ENCODE results near the gene FAM163B. TPM values are rescaled to one million over a fixed set of nuclear protein-coding genes. Genes with fewer than 3 reads are reported as not detected.

Gene FAM163B
- total RNA-seq, 1 donor from 2014 or later = not detected

GRCh38 chr9:133580419-133580738, 28.8 kb downstream of the FAM163B start:
- ATAC-seq = no peak

GRCh38 chr9:133579601-133580418, 29.4 kb downstream of the FAM163B start:
- no peak for ATAC-seq

GRCh38 chr9:133578524-133579441, 30.4 kb downstream of the FAM163B start:
- ATAC-seq = no peak

GRCh38 chr9:133577737-133578112, 31.5 kb downstream of the FAM163B start:
- no peak for ATAC-seq

GRCh38 chr9:133576875-133577736, 32.1 kb downstream of the FAM163B start:
- ATAC-seq = no peak

GRCh38 chr9:133576031-133576874, 32.9 kb downstream of the FAM163B start:
- ATAC-seq = no peak

GRCh38 chr9:133575186-133576030, 33.8 kb downstream of the FAM163B start:
- ATAC-seq = no peak

- ATAC-seq = no peak
Observed at GRCh38 chr9:133574771-133575170, 34.4 kb downstream of the FAM163B start.

GRCh38 chr9:133573791-133574515, 35.2 kb downstream of the FAM163B start:
- no peak for ATAC-seq

- no peak for ATAC-seq
Observed at GRCh38 chr9:133572821-133573361, 36.3 kb downstream of the FAM163B start.

- ATAC-seq = no peak
Observed at GRCh38 chr9:133571896-133572595, 37.1 kb downstream of the FAM163B start.

GRCh38 chr9:133571391-133571890, 37.7 kb downstream of the FAM163B start:
- no peak for ATAC-seq

- no peak for ATAC-seq
Observed at GRCh38 chr9:133570691-133571080, 38.5 kb downstream of the FAM163B start.

GRCh38 chr9:133569891-133570690, 39.1 kb downstream of the FAM163B start:
- no peak for ATAC-seq

- no peak for ATAC-seq
Observed at GRCh38 chr9:133569121-133569785, 39.9 kb downstream of the FAM163B start.

- no peak for ATAC-seq
Observed at GRCh38 chr9:133568186-133568585, 41.0 kb downstream of the FAM163B start.

- ATAC-seq = no peak
Observed at GRCh38 chr9:133566817-133567216, 42.4 kb downstream of the FAM163B start.
